Measurements from ENCODE around the gene MZB1.
"Not testable (repeated sequence)": the region's sequence is repeated elsewhere in the genome, so short reads cannot be mapped to it uniquely, and the experiment has no call there.

MZB1 gene

DNA sequence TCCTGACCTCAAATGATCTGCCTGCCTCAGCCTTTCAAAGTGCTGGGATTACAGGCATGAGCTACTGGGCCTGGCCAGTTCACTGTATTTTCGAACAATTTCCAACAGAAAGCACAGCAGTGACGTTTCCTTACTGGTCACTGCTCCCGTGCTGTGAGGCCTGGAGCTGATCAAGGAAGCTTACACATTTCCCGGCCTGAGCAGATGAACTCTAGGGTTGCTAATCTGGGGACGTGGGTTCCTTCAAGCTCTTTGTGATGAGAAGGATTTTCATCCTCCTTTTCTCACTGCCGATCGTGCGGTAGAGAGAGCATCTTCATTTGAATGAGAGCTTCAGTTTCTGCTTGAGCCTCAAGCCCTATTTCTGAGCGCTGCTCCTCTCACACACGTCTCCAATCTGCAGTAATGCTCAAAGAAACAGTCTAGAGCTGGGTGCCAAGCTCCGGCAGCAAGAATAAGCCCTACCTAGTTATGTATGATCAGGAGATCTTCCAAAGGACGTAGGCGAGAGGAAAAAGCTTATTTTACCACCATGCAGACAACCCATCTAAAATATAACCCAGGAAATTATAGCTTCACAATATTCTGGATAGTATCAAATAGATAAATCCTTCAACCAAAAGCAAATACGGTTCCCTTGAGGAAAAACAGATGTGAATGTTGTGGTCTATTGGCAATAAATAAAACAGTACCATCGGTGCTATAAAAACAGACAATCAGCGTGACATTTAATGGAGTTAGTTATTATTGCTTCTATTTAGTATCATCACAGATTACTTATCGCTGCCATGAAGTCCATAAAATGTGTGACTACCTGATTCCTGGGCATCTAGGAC, 21.5 kb upstream of the MZB1 start:
- H3K4me3 ChIP-seq (ENCODE audit: low read depth, low read length): no peak overlapping the region

- H3K4me3 ChIP-seq (ENCODE audit: low read depth, low read length): no peak overlapping the region
Measured at GRCh38 chr5:139410121-139410992, 20.6 kb upstream of the MZB1 start.

- H3K4me3 ChIP-seq (ENCODE audit: low read depth, low read length): not testable (repeated sequence)
Measured at GRCh38 chr5:139409116-139409515, 19.4 kb upstream of the MZB1 start.

GRCh38 chr5:139408191-139408590, 18.5 kb upstream of the MZB1 start:
- no peak overlapping the region for H3K4me3 ChIP-seq (ENCODE audit: low read depth, low read length)

DNA sequence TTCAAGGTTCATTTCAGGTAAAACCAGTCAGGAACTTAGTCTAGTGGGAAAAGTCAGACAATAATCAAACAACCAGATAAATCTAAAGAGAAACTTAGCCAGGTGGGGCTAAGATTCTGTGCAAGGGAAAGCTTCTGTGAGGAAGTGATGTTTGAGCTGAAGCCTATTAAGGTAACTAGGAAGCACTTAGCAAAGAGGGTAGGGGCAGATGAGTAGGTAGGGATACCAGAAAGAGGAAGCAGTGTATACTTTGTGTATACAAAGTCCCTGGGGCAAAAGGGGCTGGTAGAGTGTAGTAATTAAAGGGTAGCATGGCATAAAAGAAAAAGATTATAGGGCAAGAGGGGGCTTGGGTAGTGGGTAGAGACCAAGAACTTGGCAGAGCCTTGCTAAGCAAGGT, 17.8 kb upstream of the MZB1 start:
- H3K4me3 ChIP-seq (ENCODE audit: low read depth, low read length): no peak overlapping the region

DNA sequence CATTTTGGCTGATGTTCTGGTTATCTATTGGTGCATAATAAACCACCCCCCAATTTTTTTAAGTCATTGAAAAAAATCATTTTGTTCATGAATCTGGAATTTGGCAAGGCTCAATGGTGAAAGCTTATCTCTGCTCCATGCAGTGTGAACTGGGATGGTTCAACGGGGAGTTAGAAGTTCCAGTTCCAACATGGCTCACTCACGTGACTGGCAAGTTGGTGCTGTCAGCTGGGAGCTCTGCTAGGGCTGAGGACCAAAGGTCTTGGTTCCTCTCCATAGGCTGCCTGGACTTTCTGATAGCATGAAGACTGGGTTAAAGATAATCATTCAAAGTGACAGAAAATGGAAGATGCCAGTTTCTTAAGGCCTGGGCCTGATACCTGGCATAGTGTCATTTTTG, 17.2 kb upstream of the MZB1 start:
- no peak overlapping the region for H3K4me3 ChIP-seq (ENCODE audit: low read depth, low read length)

- H3K4me3 ChIP-seq (ENCODE audit: low read depth, low read length): peak overlapping the region; percentile 73
Measured at GRCh38 chr5:139404484-139404840, 14.7 kb upstream of the MZB1 start.

DNA sequence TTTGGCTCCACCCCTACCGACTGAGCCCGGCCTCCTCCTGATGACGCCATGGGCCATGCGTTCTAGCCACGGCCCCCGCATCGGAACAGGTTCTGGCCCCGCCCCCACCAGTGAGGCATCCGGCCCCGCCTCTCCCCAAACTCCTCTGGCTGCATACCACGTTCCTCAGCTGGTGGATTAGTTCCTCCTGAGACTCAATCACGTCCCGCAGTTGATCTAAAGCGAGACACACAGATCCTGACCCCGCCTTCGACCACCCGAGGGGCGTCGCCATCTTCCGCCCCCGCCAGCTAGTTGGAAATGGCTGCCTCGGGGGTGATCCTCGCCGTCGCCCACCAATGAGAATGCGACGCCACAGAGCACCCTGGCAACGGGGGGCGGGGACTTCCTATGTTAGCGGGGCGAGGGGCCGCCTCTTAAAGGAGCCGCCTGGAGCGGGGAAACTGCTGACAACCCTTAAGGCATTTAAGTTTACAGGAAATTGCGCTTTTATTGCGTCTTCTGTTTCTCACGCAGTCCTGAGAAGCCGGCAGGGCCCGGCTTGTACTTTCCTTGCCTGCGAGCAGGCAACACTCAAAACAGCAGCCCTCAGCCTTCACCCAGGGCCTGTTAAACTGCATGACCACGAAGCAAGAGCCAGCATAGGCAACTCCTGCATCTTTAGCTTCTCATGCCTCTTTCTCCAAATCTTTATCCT, 14.2 kb upstream of the MZB1 start, which contains the start of gene SPATA24:
Gene SPATA24 (minus strand): TSS at position 303 of the 697 bp plus-strand sequence. CDS start 29 bp downstream, at position 274.
- H3K4me3 ChIP-seq (ENCODE audit: low read depth, low read length): peak within 1 kb of the TSS; percentile 73

- H3K4me3 ChIP-seq (ENCODE audit: low read depth, low read length): peak overlapping the region; percentile 73
Measured at GRCh38 chr5:139403418-139403786, 13.7 kb upstream of the MZB1 start.

DNA sequence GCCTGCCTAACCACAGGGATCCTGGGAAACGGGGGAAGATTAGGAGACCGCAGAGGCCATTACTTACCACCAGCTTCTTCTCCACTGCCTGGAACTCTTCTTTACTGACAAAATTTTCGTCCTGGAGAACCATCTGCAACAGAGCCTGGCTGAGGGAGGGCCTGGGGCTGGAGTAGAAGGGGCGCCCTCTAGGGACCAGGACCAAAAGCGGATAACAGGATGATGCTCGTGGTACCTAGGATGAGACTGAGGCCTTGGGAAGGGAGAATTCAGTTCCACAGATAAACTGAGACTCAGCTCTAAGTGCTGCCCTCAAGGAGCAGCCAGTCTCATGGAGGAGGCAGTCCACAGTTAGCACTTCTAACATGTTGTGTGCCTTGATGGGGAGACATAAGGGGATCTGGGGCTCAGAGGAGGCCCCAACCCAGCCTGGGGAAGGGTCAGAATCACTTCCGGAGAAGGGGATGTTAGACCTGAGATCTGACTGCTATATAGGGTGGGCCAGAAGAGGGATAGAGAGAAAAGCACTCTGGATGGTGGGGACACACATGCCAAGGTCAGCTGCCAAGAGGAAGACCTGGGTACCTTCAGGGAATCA, 12.9 kb upstream of the MZB1 start:
- H3K4me3 ChIP-seq (ENCODE audit: low read depth, low read length): no peak overlapping the region

DNA sequence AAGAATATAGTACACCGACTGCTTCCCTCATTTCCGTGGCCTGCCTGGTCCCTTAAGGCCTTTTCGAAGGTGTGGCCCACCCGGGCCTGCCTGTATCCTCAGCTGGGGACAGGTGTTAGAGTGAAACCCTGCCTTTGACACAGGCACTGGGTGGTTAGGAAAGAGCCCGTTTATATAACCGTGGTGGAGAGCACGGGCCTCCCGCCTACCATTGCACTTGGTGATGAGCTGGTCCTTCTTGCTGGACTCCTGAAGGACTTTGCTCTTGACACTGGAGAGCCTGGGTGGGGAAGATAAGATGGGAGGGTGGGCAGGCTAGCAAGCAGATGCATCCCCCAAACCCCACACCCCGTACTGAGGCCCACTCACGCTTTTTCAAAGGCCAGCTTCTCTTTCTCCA, 11.8 kb upstream of the MZB1 start:
- no peak overlapping the region for H3K4me3 ChIP-seq (ENCODE audit: low read depth, low read length)

- no peak overlapping the region for H3K4me3 ChIP-seq (ENCODE audit: low read depth, low read length)
Measured at GRCh38 chr5:139399501-139400121, 9.9 kb upstream of the MZB1 start.

DNA sequence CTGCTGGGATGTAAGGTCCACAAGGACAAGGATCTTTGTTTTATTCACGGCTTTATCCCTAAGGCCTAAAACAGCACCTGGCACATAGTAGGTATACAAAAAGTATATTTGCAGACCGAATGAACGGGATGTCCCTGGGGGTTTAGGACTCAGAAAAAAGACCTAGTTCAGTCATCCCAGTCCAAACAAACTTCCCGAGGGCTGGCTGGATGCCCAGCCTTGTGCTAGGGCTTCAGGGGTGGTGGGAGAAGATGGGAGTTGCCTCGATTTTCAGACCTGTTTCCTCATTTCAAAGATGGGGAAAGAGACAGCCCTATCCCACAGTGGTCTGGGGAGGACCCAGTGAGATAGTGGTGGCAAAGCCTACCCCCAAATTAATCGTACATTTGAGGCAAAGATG, 8.2 kb upstream of the MZB1 start:
- no peak overlapping the region for H3K4me3 ChIP-seq (ENCODE audit: low read depth, low read length)

DNA sequence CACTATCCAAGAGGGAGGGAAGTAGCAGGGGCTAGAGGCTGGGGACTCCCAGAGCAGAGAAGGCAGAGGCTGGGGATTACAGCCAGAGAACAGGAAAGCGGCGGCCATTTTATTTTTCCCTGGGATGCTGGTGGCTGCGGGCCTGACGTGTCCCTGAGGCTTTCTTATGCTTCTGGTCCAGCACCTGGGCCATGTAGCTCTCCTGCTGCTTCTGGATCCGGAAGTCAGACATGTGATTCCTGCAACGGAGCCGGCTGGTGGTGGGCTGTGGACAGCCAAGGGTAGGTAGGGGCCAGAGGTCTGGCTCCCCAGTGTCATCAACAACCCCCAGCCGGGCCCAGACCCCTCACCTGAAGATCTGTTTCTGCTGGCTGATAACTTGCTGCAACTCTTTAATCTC, 7.0 kb upstream of the MZB1 start:
- no peak overlapping the region for H3K4me3 ChIP-seq (ENCODE audit: low read depth, low read length)

DNA sequence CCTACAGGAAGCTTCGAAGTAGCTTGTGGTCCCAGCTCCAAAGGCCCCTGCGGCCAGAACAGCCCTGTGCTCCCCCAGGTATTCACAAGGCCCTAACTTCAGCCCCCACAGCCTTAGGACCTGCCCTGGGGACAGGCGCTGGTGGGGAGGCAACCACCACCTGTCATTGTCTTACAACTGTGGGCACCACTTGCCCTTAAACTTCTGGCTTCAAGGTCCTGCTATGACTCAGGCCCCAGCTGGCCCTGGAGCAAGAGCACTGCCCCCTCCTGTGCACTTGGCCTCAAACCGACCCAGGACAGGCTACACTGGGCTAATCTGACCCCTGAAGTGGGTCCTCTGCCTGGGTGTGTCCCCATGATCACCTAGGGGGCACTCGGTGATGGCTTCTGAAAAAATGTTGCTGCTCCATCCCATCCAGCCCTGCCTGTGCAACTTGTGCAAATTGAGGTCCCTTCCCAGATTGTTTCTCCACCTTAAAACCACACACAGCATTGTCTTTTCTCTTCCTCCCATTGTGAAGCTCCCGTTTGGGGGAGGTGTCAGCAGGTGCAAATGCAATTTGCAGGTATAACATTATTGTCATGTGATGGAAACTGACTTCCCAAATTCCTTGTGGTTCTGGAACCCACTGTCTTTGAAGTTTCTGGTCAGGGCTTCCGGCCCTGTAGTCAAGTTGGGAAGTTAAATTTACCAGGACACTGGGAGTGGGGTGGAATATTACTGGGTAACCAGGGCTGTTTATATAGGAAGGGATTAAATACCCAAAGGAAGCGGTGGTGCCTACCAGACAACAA, 6.3 kb upstream of the MZB1 start:
- H3K4me3 ChIP-seq (ENCODE audit: low read depth, low read length): no peak overlapping the region

DNA sequence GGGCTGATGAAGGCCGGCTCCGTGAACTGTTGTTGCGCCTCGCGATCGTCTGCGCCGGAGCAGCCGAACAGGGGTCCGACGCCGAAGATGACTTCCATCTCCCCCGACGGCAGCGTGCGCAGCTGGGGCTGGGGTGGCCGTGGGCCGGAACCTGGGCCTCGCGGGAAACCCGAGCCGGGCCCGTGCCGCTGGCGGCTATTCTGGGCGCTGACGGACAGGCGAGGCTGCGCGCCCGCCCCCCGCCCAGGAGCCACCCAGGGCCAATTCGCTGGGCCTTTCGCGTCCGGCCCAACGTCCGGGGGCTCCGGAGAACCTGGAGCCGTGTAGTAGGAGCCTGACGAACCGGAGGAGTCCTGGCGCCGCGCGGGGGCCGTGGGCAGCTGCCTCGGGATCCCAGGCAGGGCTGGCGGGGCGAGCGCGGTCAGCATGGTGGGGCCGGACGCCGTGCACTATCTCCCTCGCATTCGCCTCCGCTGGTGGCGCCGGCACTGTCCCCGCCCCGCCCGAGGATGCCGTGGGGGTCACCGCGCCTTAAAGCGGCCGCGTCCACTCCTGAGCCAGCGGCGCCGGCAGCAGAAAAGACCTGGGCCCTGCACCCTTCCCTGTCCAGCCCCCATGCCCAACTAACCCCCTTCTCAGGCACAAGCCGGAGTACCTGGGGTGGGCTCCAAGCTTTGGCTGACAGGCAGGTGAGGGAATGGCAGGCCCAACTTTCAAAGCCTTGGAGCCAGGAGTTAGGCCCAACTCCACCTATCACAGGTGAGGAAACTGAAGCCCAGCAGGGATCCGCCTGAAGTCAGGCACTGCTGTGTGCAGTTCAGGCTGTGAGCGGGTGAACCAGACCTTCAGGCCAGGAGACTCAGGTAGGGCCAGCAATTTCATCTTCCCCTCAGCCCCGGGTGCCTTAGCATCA, 5.2 kb upstream of the MZB1 start, which contains the start of gene PROB1:
Gene PROB1 (minus strand): TSS at position 451 of the 913 bp plus-strand sequence. CDS start 23 bp downstream, at position 428.
- H3K4me3 ChIP-seq (ENCODE audit: low read depth, low read length): peak within 1 kb of the TSS; percentile 18

DNA sequence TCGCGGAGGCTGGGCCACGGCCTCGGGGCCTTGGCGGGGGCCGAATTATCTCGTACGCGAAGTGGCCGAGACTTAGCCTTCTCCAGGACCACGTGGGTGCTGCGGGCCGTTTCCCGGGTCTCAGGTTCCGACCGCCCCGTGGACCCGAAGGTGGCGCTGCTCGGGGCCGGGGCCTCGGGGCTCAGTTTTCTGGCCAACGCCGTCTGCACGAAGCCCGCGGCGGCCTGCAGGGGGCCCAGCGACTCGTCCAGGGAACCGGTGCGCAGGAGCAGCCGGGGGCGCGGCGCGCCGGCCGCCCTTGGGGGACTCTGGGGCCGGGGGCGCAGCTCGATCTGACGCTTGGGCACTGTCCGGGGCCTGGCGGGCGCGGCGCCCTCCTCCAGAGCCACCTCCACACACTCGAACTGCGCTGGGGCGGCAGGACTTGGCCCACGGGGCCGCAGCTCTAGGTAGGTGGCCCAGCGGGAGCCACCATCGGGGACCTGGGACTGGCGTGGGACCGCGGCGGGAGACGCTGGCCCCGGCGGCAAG, 4.5 kb upstream of the MZB1 start:
- peak overlapping the region; percentile 18 for H3K4me3 ChIP-seq (ENCODE audit: low read depth, low read length)

DNA sequence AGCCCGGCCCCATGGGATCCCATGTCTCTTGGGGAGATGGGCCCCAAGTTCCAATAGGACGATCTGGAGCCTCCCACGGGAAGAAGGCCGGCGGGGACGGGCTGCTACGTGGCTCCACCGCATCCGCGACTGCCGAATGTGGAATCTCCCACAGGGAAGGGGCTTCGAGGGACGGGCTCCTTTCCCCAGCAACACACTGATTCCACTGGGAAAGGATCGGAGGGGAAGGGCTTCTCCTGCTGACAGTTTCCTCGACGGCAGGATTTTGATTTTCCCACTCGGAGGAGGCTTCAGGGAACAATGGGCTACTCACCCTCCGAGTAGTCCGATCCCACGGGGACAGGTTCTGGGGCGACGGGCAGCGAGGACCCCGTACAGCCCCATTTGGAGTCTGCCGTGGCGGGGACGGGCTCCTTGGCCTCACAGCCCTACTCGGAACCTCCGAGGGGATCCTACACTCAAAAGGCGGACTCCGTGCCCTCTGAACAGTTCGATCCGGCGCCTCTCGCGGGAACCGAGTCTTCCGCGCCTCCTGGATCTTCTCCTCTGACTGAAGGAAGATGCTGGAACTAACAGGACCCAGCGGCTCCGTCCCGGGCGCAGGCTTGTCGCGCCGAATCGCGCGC, 3.9 kb upstream of the MZB1 start:
- peak overlapping the region; percentile 43 for H3K4me3 ChIP-seq (ENCODE audit: low read depth, low read length)

Measured in iPS-11a (cell line).